HG02759 (cell line): ENCODE results near the gene PDIA5.
A peak's percentile ranks its signal among the peaks of the same experiment; 100 is the strongest.
"Not testable (repeated sequence)": the region's sequence is repeated elsewhere in the genome, so short reads cannot be mapped to it uniquely, and the experiment has no call there.

Experiments
- ATAC-seq: cut with Tn5 transposase; IDR thresholded peaks from one replicate; pipeline ENCODE4 v1.9.1; 2021; ENCODE audit warnings: mild to moderate bottlenecking, moderate library complexity; ENCODE audit not compliant: unreplicated experiment

The PDIA5 gene

GRCh38 chr3:123112232-123112631 is 45.4 kb downstream of the PDIA5 start:
- ATAC-seq: no peak

GRCh38 chr3:123112656-123113055 is 45.8 kb downstream of the PDIA5 start:
- not testable (repeated sequence) for ATAC-seq

GRCh38 chr3:123113889-123114450 is 47.1 kb downstream of the PDIA5 start:
- no peak for ATAC-seq

- ATAC-seq: no peak
These were observed 49.3 kb downstream of the PDIA5 start for GRCh38 chr3:123116116-123116515.

DNA sequence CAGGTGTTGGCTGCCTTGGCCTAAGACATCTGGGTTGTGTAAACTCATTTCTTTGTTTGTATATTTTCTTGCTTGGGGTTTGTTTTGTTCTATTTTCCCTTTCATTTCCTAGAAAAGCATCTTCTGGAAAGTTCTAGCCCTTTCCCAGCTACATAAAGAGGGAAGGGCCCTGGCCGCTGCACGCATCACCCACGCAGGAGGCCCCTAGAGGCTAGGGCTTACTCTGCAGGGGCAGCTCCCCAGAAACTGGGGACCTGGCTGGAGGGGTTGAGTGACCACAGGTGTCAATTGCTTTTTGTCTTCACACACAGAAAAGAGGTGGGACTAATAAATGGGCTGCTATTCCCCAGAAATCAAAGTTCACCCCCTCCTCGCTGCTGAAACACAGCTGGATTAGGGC is 52.6 kb downstream of the PDIA5 start:
- ATAC-seq: no peak

DNA sequence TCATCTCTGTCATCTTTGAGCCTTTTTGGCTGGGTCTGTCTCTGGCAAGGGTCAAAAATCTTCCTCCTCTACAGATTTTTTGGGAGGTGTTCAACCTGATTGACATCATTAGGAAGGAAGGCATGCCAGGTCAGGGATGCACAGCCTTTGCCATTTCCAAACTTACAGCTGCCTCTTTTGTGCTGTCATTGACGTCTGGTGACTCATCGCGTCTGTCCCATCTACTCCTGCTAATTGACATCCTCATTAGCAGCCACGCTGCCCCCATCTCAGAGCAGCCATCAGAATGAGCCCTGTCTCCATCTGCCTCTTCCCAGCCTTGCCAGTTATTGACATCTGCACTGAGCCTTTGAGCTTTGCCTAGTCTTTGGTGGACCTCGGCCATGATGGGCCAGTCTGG is 53.0 kb downstream of the PDIA5 start:
- no peak for ATAC-seq

GRCh38 chr3:123120573-123120972 is 53.7 kb downstream of the PDIA5 start:
- ATAC-seq: no peak

- no peak for ATAC-seq
These were observed 55.2 kb downstream of the PDIA5 start for GRCh38 chr3:123122057-123122456.

DNA sequence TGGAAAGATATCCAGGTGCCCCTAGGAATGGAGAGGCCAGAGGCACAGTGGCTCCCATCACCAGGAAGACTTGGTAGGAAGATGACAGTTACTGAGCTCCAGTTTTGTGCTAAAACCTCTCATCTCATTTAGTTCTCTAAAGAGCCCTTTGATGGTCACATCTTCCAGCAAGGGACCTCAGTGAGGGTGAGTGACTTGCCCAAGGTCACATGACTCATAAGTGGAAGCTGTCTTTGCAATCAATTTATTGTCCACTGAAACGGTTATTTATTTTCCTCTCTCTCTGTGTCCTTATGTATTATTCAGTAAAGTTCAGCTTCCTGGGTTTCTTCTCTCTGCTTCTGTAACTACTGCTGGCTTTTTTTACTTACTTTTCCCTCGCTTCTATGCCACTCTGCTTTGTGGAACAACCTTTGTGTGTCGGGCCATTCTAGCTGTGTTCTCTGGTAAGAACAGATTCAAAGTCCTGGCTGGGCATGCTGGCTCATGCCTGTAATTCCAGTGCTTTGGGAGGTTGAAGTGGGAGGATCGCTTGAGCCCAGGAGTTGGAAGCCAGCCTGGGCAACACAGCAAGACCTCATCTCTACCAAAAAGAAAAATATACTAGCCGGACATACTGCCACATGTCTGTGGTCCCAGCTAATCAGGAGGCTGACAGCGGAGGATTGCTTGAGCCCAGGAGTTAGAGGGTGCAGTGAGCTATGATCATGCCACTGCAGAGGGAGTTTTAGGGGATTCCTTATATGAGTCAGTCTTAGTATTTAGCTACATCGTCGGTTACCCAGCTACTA is 55.9 kb downstream of the PDIA5 start:
- peak; percentile 67 for ATAC-seq

GRCh38 chr3:123123716-123124616 is 57.1 kb downstream of the PDIA5 start:
- no peak for ATAC-seq

DNA sequence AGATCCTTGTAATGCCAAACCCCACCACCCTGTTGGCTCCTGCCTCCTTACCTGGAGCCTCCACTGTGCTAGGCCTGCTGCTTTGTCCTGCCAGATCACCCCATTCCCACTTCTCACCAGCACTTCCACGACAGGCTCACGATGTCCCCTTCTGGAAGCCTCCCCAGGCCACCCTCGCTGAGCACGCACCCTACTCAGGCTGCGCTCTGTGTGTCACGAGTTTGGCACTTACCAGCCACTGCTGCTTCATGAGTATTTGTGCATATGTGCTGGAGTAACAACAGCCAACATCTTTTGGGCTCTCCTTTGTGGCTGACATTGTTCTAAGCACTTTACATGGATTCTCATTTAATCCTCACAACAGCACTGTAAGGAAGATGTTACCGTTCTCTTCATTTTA is 58.1 kb downstream of the PDIA5 start:
- ATAC-seq: no peak

DNA sequence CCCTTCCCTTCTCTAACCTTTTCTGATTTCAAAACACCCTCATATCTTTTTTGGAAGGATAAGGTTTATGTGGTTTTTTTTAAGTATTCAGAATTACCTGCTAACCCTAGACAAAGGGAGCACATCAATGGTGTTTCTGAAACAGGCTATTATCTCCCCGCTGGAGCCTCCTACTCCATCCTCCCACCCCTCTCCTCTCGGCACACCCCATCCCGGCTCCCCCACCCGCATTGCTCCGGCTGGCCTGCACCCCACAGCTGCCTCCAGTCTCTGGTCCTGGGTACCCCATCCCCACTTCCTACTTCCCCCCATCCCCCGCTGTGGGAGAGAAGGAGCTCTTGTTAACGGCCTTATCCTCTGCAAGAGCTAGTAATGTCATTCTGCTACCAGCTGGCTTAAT is 59.2 kb downstream of the PDIA5 start:
- ATAC-seq: no peak

GRCh38 chr3:123126653-123127052 is 59.8 kb downstream of the PDIA5 start:
- no peak for ATAC-seq

DNA sequence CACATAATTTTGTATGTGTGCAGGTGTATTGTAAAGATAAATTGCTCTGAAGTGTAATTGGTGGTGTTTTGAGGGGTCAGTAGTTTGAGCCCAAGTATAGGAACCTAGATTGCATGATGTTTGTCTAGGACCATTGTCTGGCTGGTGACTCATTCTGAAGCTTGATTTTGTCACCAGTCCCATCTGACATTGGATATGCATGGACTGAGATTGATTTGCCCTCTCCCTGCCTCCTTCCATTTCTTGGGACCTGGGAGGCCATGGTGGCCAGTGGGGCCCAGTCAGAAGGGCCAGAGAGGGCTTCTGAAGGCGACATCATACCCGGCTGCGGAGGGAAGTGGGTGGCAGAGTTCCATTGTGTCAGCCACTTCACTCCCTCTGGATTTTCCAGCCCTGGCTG is 62.3 kb downstream of the PDIA5 start:
- ATAC-seq: no peak

GRCh38 chr3:123129532-123129931 is 62.7 kb downstream of the PDIA5 start:
- no peak for ATAC-seq

DNA sequence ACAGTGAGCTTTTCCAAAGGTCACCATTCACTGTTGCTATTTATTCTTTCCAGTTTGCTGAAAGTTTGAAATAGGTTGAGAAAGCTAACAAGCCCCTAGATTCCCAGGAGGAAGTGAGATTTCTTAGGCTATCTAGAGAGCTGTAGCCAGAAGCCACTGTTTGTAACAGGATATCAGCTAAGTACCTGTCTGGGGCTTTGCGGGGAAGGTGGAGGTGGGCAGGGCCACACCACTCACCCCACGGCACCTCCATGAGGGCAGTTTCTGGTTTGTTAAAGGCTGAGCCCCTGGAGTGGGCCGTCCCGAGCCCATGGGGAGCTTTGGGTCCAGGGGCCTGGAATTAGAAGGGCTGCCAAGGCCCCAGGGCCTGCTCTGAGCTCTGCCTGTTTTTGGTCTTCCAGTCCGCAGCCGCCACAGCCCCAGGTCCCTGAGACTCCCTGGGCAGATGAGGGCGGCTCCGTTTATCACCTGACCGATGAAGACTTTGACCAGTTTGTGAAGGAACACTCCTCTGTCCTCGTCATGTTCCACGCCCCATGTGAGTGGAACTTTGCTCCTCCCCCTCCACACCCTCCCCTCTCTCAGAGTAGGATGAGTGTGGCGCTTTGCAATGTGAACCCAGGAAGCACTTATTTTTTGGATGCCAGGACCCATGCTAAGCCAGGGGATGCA is 63.4 kb downstream of the PDIA5 start:
- ATAC-seq: no peak

- ATAC-seq: no peak
These were observed 67.8 kb downstream of the PDIA5 start for GRCh38 chr3:123134671-123135070.

DNA sequence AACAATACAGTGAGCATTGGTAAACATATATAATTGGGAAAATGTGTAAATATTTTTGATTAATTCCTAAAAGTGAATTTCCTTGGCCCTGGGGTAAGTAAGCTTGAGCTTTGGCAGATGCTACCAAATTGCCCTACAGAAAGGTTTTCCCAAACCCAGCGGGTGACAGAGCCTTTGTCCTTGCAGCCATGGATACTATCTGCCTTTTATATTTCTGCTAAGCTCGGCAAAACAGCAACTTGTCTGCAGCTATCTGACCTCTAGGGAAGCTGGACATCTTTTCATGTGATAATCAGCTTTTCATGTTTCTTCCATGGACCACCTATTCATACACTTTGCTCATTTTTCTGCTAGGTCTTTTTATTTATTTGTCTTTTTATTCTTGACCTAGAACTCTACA is 70.2 kb downstream of the PDIA5 start:
- ATAC-seq: no peak

DNA sequence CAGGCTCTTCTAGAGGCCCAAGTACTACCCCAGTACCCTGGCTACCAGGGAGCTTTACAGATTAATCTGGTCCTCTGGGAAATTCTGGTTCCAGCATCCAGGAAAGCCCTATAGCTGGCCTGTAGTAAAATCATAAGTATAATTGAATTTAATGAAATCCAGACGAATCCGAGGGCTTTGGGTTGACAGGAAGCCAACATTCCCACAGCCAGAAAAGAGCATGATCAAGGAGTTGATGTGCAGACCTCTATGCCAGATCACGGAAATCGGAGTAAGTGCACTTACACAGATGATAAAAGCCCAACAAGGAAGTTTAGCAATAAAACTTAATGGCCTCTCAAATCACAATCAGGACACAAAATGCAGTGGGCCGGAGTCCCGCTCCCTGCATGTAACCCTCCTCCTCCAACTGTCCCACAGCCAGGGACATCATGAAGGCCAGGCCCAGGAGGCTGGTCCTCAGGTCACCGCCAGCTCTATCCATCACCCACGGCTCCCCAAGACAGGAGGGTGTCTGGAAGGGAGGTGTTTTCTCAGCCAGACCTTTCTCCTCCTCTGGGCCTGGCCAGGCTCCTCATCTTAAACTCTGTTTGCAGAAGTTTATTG is 72.1 kb downstream of the PDIA5 start:
- ATAC-seq: no peak

DNA sequence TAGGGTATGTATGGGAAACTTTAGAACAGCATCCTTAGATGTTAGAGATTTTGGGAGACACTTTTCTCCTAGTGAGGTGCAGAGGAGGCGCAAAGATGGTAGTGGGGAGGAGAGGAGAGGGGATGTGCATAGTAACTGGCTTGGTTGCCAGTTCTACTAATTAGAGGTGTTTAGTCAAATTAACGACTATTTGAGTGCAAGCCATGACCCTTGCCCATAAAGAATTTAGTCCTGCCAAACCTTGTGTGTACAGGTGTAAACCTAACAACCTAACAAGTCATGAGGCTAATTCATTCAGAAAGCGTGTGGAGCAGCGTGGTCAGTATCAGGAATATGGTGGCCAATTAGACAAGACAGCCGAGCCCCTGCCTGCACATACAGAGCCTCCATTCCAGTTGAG is 72.7 kb downstream of the PDIA5 start:
- ATAC-seq: no peak

DNA sequence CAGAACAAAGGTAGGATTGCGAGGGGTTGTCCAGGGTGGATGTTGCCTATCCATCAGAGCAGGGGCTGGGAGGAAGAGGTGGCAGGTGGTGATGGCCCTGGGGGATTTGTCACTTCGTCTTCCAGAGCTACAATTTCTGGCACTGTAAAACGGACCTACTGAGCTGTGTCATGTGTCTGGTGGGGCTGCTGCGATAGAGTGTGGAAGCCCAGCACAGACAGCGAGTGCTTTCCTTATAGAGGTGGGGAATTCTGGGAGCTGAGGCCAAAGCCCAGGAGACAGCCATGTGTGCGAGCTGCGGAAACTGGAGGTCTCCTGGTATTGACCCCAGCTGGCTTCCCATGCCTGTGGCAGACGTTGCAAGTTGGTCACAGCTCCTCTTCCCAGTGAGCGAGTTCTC is 73.7 kb downstream of the PDIA5 start:
- ATAC-seq: no peak
